Epithelial cell of esophagus (primary cell): ENCODE data around the gene BNIP2.
"Not testable (repeated sequence)": the region's sequence is repeated elsewhere in the genome, so short reads cannot be mapped to it uniquely, and the experiment has no call there.

ENCODE experiments used
- DNase-seq: peaks from one replicate; pipeline ENCODE4 v3.0.0; 2010; ENCODE audit warnings: low read depth
- H3K4me3 ChIP-seq: 2 replicates; pipeline ENCODE4 v1.5.1; 2011; ENCODE audit warnings: mild to moderate bottlenecking, low read length, control low read depth
- CTCF ChIP-seq: IDR thresholded peaks from 2 replicates; pipeline ENCODE4 v1.5.1; 2011; ENCODE audit warnings: low read depth, mild to moderate bottlenecking, low read length, control low read depth, inconsistent platforms; ENCODE audit not compliant: insufficient read depth; ENCODE audit errors: missing control alignments

BNIP2 gene

GRCh38 chr15:59644756-59645155 lies 44.4 kb downstream of the BNIP2 start:
- no peak for TF ChIP-seq CTCF
- H3K4me3 ChIP-seq = no peak overlapping the region
- peak; percentile 41 for DNase-seq

- no peak overlapping the region for H3K4me3 ChIP-seq
- TF ChIP-seq CTCF = peak; percentile 3
- DNase-seq = no peak
Observed at GRCh38 chr15:59642351-59642750, 46.8 kb downstream of the BNIP2 start.

- peak; percentile 13 for DNase-seq
Observed at GRCh38 chr15:59637507-59637906, 51.6 kb downstream of the BNIP2 start.

GRCh38 chr15:59636184-59636583 lies 52.9 kb downstream of the BNIP2 start:
- no peak for DNase-seq
- H3K4me3 ChIP-seq = no peak overlapping the region
- TF ChIP-seq CTCF = no peak

More at GRCh38 chr15:59637507-59637906, 51.6 kb downstream of the BNIP2 start:
- H3K4me3 ChIP-seq = not testable (repeated sequence)

GRCh38 chr15:59632714-59633113 lies 56.4 kb downstream of the BNIP2 start:
- TF ChIP-seq CTCF = peak; percentile 55
- peak; percentile 23 for DNase-seq
- H3K4me3 ChIP-seq = no peak overlapping the region

- H3K4me3 ChIP-seq = no peak overlapping the region
- TF ChIP-seq CTCF = peak; percentile 54
- DNase-seq = peak; percentile 85
Observed at GRCh38 chr15:59622289-59622688, 66.8 kb downstream of the BNIP2 start.

GRCh38 chr15:59618406-59618805 lies 70.7 kb downstream of the BNIP2 start:
- DNase-seq = peak; percentile 11
- TF ChIP-seq CTCF = no peak
- no peak overlapping the region for H3K4me3 ChIP-seq
